ENCODE data around the gene WDR35.

GRCh38 chr2:19883486-19883885, 106.4 kb downstream of the WDR35 start:
- no peak for TF ChIP-seq POLR2A (IDR thresholded peaks at IDR 0.05)
- TF ChIP-seq, protein P1, sequence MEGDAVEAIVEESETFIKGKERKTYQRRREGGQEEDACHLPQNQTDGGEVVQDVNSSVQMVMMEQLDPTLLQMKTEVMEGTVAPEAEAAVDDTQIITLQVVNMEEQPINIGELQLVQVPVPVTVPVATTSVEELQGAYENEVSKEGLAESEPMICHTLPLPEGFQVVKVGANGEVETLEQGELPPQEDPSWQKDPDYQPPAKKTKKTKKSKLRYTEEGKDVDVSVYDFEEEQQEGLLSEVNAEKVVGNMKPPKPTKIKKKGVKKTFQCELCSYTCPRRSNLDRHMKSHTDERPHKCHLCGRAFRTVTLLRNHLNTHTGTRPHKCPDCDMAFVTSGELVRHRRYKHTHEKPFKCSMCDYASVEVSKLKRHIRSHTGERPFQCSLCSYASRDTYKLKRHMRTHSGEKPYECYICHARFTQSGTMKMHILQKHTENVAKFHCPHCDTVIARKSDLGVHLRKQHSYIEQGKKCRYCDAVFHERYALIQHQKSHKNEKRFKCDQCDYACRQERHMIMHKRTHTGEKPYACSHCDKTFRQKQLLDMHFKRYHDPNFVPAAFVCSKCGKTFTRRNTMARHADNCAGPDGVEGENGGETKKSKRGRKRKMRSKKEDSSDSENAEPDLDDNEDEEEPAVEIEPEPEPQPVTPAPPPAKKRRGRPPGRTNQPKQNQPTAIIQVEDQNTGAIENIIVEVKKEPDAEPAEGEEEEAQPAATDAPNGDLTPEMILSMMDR (IDR thresholded peaks at IDR 0.05): no peak
